ENCODE results near the gene C11orf52.

C11orf52 gene

GRCh38 chr11:111976119-111976766 is 57.5 kb downstream of the C11orf52 start:
- no peak for DNase-seq (ENCODE audit: low spot score)

Measured in AG08396 (cell line).